Measurements from ENCODE around the gene KLHDC7B.

- no peak for TF ChIP-seq POLR2AphosphoS5 (IDR thresholded peaks at IDR 0.05; ENCODE audit: low read depth, low read length)
- TF ChIP-seq CTCF (IDR thresholded peaks at IDR 0.05), result no peak
- no peak for TF ChIP-seq SIN3A (IDR thresholded peaks at IDR 0.05; ENCODE audit: borderline replicate concordance, insufficient read depth, low read depth, low read length)
- no peak for TF ChIP-seq TCF7L2 (IDR thresholded peaks at IDR 0.05; ENCODE audit: low read depth, low read length)
Measured at GRCh38 chr22:50569896-50570535, 24.3 kb downstream of the KLHDC7B start.

All from Panc1 (cell line).